ENCODE measurements around the gene C2orf72.
"Not testable (repeated sequence)": the region's sequence is repeated elsewhere in the genome, so short reads cannot be mapped to it uniquely, and the experiment has no call there.

Gene C2orf72

GRCh38 chr2:231046916-231047273 is 9.6 kb downstream of the C2orf72 start:
- no peak for DNase-seq (ENCODE audit: low spot score)

GRCh38 chr2:231047274-231047922 is 10.1 kb downstream of the C2orf72 start:
- DNase-seq (ENCODE audit: low spot score): no peak

GRCh38 chr2:231047923-231048915 is 10.9 kb downstream of the C2orf72 start:
- DNase-seq (ENCODE audit: low spot score): no peak

- DNase-seq (ENCODE audit: low spot score): no peak
These were observed 12.1 kb downstream of the C2orf72 start for GRCh38 chr2:231049286-231050017.

GRCh38 chr2:231050018-231050901 is 12.9 kb downstream of the C2orf72 start:
- DNase-seq (ENCODE audit: low spot score): no peak

- DNase-seq (ENCODE audit: low spot score): no peak
These were observed 13.8 kb downstream of the C2orf72 start for GRCh38 chr2:231051116-231051515.

- DNase-seq (ENCODE audit: low spot score): peak; percentile 68
These were observed 15.4 kb downstream of the C2orf72 start for GRCh38 chr2:231052494-231053451.

GRCh38 chr2:231053846-231054245 is 16.5 kb downstream of the C2orf72 start:
- DNase-seq (ENCODE audit: low spot score): no peak

GRCh38 chr2:231056453-231057416 is 19.4 kb downstream of the C2orf72 start, which contains the start of gene PSMD1:
Gene PSMD1, plus strand, starts transcription at chr2:231056867. Its CDS starts 159 bp downstream, at chr2:231057026.
- DNase-seq (ENCODE audit: low spot score): peak; percentile 82

- no peak for DNase-seq (ENCODE audit: low spot score)
These were observed 20.3 kb downstream of the C2orf72 start for GRCh38 chr2:231057590-231057989.

- no peak for DNase-seq (ENCODE audit: low spot score)
These were observed 21.6 kb downstream of the C2orf72 start for GRCh38 chr2:231058761-231059550.

- no peak for DNase-seq (ENCODE audit: low spot score)
These were observed 22.4 kb downstream of the C2orf72 start for GRCh38 chr2:231059756-231060155.

GRCh38 chr2:231062776-231063175 is 25.5 kb downstream of the C2orf72 start:
- DNase-seq (ENCODE audit: low spot score): no peak

GRCh38 chr2:231063347-231063746 is 26.0 kb downstream of the C2orf72 start:
- DNase-seq (ENCODE audit: low spot score): no peak

GRCh38 chr2:231065966-231066365 is 28.6 kb downstream of the C2orf72 start:
- no peak for DNase-seq (ENCODE audit: low spot score)

GRCh38 chr2:231067531-231067930 is 30.2 kb downstream of the C2orf72 start:
- DNase-seq (ENCODE audit: low spot score): not testable (repeated sequence)

- no peak for DNase-seq (ENCODE audit: low spot score)
These were observed 31.4 kb downstream of the C2orf72 start for GRCh38 chr2:231068525-231069222.

All from D341Med (cell line).